ENCODE results near the gene ZNF335. TPM values are rescaled to one million over a fixed set of nuclear protein-coding genes. Genes with fewer than 3 reads are reported as not detected.

ZNF335 gene
- total and polyA plus RNA-seq, 2 of the 13 experiments (the other 11 are each of a cell fraction or from before 2014, with no cell fraction given), result 9.7 to 13.7 TPM

DNA sequence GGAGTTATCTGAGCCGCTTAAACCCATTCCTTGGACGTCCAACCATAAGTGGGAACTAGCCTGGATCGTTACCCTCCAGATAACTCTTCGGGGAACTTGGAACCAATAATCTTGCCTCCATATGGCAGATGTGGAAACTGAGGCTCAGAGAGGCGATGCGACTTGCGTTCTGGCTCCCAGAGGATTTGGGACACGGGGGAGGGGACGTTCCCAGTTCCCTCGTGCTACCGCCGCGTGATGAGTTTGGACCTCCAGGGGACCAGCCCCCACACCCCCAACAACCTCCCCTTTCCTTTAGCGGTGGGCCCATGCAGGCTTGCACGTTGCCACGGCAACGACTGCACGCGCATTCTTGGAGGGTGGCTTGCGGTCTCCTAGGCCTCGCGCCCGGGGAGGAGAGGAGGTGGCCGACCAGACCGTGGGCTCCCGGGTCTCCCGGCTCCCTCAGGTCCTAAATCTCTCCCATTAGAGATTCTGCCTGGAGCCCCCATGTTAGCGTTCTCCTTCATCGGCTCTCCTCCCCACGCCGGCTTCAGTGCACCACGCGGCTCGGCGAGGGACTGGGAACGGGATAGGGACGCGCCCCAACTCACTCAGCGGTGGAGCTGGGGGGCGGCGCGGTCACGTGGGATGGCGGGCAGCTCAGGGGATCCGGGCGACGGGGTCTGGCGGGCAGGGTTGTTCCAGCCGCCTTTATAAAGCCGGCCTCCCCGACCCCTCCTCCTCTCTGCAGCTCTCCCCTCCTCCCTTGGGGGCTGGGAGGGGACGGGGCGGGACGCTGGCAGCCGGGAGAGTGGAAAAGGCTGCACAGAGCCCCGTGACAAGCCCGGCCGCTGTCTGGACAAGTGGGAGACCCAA, 60.3 kb downstream of the ZNF335 start, which contains the start of gene PLTP (continued):
- TF ChIP-seq, protein P1, sequence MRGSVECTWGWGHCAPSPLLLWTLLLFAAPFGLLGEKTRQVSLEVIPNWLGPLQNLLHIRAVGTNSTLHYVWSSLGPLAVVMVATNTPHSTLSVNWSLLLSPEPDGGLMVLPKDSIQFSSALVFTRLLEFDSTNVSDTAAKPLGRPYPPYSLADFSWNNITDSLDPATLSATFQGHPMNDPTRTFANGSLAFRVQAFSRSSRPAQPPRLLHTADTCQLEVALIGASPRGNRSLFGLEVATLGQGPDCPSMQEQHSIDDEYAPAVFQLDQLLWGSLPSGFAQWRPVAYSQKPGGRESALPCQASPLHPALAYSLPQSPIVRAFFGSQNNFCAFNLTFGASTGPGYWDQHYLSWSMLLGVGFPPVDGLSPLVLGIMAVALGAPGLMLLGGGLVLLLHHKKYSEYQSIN (CRISPR knock-in tag; IDR thresholded peaks at IDR 0.05; ENCODE audit: borderline replicate concordance), result no peak
- no peak for TF ChIP-seq ZFP36 (IDR thresholded peaks at IDR 0.05; ENCODE audit: borderline replicate concordance, low read depth, low read length, partially characterized antibody)
- TF ChIP-seq HNF1B (CRISPR knock-in tag; IDR thresholded peaks at IDR 0.05), result no peak
- TF ChIP-seq ZNF121 (CRISPR knock-in tag; IDR thresholded peaks at IDR 0.05), result no peak
- TF ChIP-seq, protein P2, sequence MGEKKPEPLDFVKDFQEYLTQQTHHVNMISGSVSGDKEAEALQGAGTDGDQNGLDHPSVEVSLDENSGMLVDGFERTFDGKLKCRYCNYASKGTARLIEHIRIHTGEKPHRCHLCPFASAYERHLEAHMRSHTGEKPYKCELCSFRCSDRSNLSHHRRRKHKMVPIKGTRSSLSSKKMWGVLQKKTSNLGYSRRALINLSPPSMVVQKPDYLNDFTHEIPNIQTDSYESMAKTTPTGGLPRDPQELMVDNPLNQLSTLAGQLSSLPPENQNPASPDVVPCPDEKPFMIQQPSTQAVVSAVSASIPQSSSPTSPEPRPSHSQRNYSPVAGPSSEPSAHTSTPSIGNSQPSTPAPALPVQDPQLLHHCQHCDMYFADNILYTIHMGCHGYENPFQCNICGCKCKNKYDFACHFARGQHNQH (CRISPR knock-in tag; IDR thresholded peaks at IDR 0.05), result no peak
- peak; percentile 50 for TF ChIP-seq SAP130 (CRISPR knock-in tag; IDR thresholded peaks at IDR 0.05; ENCODE audit: low read depth)
- TF ChIP-seq, protein P3, sequence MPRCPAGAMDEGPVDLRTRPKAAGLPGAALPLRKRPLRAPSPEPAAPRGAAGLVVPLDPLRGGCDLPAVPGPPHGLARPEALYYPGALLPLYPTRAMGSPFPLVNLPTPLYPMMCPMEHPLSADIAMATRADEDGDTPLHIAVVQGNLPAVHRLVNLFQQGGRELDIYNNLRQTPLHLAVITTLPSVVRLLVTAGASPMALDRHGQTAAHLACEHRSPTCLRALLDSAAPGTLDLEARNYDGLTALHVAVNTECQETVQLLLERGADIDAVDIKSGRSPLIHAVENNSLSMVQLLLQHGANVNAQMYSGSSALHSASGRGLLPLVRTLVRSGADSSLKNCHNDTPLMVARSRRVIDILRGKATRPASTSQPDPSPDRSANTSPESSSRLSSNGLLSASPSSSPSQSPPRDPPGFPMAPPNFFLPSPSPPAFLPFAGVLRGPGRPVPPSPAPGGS (CRISPR knock-in tag; IDR thresholded peaks at IDR 0.05), result 0 out of 2 replicates have a peak, but pooled peaks have one; percentile 14
- no peak for TF ChIP-seq REPIN1 (CRISPR knock-in tag; IDR thresholded peaks at IDR 0.05; ENCODE audit: borderline replicate concordance, low read depth)
- 0 out of 2 replicates have a peak, but pooled peaks have one; percentile 29 for TF ChIP-seq NR2C2 (CRISPR knock-in tag; IDR thresholded peaks at IDR 0.05; ENCODE audit: borderline replicate concordance)
- TF ChIP-seq E2F5 (CRISPR knock-in tag; conservative IDR thresholded peaks at IDR 0.05), result no peak
- TF ChIP-seq ZNF724P (CRISPR knock-in tag; IDR thresholded peaks at IDR 0.05; ENCODE audit: borderline replicate concordance), result no peak
- TF ChIP-seq, protein P4, sequence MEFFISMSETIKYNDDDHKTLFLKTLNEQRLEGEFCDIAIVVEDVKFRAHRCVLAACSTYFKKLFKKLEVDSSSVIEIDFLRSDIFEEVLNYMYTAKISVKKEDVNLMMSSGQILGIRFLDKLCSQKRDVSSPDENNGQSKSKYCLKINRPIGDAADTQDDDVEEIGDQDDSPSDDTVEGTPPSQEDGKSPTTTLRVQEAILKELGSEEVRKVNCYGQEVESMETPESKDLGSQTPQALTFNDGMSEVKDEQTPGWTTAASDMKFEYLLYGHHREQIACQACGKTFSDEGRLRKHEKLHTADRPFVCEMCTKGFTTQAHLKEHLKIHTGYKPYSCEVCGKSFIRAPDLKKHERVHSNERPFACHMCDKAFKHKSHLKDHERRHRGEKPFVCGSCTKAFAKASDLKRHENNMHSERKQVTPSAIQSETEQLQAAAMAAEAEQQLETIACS (CRISPR knock-in tag; IDR thresholded peaks at IDR 0.05), result no peak
- no peak for TF ChIP-seq NR3C1 (CRISPR knock-in tag; IDR thresholded peaks at IDR 0.05)
- peak; percentile 65 for TF ChIP-seq ZNF883 (CRISPR knock-in tag; IDR thresholded peaks at IDR 0.05; ENCODE audit: not compliant biosample characterization)
- TF ChIP-seq HOMEZ (CRISPR knock-in tag; IDR thresholded peaks at IDR 0.05; ENCODE audit: low read depth), result no peak
- no peak for TF ChIP-seq GPN1 (CRISPR knock-in tag; IDR thresholded peaks at IDR 0.05; ENCODE audit: borderline replicate concordance)
- TF ChIP-seq ZNF543 (CRISPR knock-in tag; IDR thresholded peaks at IDR 0.05), result 0 out of 2 replicates have a peak, but pooled peaks have one; percentile 23
- TF ChIP-seq SMAD3 (CRISPR knock-in tag; IDR thresholded peaks at IDR 0.05), result no peak
- no peak for TF ChIP-seq CC2D1A (CRISPR knock-in tag; IDR thresholded peaks at IDR 0.05)

All from HepG2 (cell line).